Activated T-helper 2 cell treated with anti-CD3 and anti-CD28 coated beads, Interferon-gamma antibody, Interleukin-2, Interleukin-4, amounts not matched to agents 10 μg/mL and 5 μg/mL and 100 μg/mL, durations not matched to agents 14 hours and 24 hours and 36 hours (primary cell): ENCODE measurements around the gene KLHL42. TPM values are rescaled to one million over a fixed set of nuclear protein-coding genes. Genes with fewer than 3 reads are reported as not detected.

Experiments used
- total RNA-seq: library from RNA; stranded (reverse); gene quantifications from 2 replicates; pipeline ENCODE4 v1.2.3, GENCODE V29; 2022

KLHL42 gene
- total RNA-seq, 1 donor from 2014 or later = 16.9 TPM

Other genes starting within 250 kb of the KLHL42 start
- gene REP15, start 83.8 kb upstream of the KLHL42 start, total RNA-seq = 1.5 and 2.2 TPM in 2 replicates
- gene MRPS35, start 69.4 kb upstream of the KLHL42 start, total RNA-seq = 53.6 and 54.0 TPM in 2 replicates
- not detected in 2 replicates for gene MANSC4, start within 50 bp of the KLHL42 start, total RNA-seq
- gene PTHLH, start 192.5 kb downstream of the KLHL42 start, total RNA-seq = not detected in 2 replicates